Right renal cortex interstitium (tissue), 3 donors: Measurements from ENCODE around the gene ENAH. TPM values are rescaled to one million over a fixed set of nuclear protein-coding genes. Genes with fewer than 3 reads are reported as not detected.

Source experiments
- DNase-seq, 3 donors: peaks; one replicate each; pipeline ENCODE4 v3.0.0-alpha.2; 2013; ENCODE audit warnings: low read depth in 3 of 3, low spot score in 2 of 3
- polyA plus RNA-seq, 3 donors: library from polyadenylated mRNA; unstranded; fragments of 120-200 nt; gene quantifications; one replicate each; pipeline ENCODE4 v1.2.1, GENCODE V29; 2013; ENCODE audit not compliant: insufficient read length in 3 of 3

Gene ENAH
- polyA plus RNA-seq, 3 donors = 113 to 128 (median 116) TPM

DNA sequence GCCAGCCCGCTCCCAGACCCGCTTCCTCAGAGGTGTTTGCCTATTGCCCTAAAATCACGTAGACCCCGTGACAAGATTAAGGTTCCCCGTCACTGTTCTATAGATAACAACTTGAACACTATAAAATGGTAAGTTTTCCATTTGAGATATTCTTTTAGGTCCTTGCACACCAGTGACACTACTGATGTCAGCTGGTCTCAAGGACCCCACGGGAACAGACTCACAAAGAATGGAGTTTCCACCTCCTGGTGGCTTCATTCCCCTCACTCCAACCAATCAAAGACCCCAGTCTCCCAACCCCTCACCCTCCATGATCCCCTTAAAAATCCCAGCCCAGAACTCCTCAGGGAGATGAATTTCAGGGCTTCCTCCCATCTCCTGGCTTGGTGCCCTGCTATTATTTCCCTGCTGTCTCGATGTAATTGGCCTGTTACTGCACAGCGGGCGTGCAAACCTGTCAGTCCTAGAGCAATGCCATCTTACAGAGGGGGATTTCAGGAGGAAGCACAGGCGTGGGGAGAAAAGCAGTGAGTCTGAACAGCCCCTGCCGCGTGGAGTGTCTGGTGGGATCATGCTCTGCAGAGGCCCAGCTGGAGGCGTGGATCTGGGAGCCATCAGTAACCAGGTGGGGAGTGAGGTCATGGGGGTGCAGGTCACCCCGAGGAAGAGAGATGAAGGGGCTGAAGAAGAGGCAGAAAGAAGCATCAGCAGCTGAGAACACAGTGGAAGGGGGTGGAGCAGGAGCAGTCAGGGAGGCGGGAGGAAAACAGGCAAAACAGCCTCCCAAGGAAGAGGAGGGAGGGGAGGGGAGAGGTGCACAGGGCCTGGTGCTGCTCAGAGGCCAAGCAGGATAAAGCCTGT lies 190.0 kb downstream of the ENAH start:
- no peak for DNase-seq

GRCh38 chr1:225462429-225462713 lies 190.6 kb downstream of the ENAH start:
- no peak for DNase-seq

DNA sequence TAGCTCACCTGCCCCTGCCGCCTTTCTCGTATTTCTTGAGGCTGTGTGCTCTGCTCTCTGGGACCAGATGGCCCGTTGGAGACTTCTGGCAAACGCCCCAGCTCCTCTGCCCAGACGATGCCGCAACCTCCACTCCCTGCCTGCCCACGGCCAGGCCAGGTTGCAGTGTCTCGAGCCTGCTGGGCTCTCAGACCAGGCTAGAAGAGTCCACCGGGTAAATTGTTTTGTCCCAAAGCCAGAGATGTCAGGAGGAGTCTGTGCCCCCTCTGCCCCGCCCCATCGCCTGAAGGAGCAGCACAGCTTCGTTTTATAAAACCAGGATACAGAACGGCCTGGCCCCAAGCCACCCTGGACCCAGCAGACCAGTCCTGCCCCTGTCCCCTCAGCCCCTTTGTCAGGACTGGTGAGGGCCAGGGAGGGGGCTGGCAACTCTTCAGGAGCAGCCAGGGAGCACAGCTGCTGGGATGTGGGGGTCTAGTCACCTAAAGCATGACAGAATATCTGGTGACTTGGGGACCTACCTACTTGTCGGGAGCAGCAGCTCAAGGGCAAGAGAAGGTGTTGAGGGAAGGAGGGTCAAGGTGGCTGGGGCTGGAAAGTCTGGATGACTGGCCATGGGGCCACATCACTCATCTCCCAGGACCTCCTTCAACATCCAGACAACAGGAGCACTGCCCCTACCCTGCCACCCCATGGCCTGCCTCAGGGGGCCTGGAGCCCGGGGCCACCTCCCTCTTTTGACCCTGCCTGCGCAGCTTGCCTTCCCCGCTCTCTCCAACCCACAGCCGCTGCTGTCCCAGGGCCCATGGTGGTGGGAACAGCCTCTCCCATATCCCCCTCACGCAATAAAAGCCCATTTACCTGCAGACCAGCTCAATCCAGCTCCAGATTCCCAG lies 191.1 kb downstream of the ENAH start:
- DNase-seq = no peak

GRCh38 chr1:225460737-225461532 lies 192.0 kb downstream of the ENAH start:
- no peak for DNase-seq

- no peak for DNase-seq
These were observed 192.7 kb downstream of the ENAH start for GRCh38 chr1:225460021-225460736.

- no peak for DNase-seq
These were observed 194.7 kb downstream of the ENAH start for GRCh38 chr1:225458222-225458631.

GRCh38 chr1:225454733-225455132 lies 198.2 kb downstream of the ENAH start:
- no peak for DNase-seq

GRCh38 chr1:225453797-225454648 lies 198.9 kb downstream of the ENAH start:
- no peak for DNase-seq

- no peak for DNase-seq
These were observed 200.9 kb downstream of the ENAH start for GRCh38 chr1:225451840-225452515.

GRCh38 chr1:225451340-225451739 lies 201.6 kb downstream of the ENAH start:
- DNase-seq = no peak

GRCh38 chr1:225450491-225451191 lies 202.3 kb downstream of the ENAH start:
- no peak for DNase-seq

- no peak for DNase-seq
These were observed 203.1 kb downstream of the ENAH start for GRCh38 chr1:225449774-225450173.

DNA sequence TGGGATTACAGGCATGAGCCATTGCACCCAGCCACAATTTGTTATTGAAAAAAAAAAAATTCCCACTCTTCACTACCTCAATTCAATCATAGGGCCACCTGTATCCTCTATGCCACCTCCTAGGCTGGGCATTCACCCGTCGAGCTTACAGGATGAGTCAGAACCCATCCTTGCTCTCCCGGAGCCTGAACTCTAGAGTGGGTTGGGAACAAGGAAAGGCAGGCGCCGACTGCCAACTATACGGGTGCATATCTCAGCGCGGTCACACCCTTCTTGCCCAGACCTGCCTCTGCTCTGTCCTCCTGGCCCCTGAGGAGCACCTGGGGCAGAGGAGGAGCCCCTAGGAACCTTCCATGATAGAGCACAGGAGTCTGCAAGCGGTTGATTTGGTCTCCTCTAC lies 203.7 kb downstream of the ENAH start:
- no peak for DNase-seq

- DNase-seq = no peak
These were observed 204.6 kb downstream of the ENAH start for GRCh38 chr1:225448146-225448805.

DNA sequence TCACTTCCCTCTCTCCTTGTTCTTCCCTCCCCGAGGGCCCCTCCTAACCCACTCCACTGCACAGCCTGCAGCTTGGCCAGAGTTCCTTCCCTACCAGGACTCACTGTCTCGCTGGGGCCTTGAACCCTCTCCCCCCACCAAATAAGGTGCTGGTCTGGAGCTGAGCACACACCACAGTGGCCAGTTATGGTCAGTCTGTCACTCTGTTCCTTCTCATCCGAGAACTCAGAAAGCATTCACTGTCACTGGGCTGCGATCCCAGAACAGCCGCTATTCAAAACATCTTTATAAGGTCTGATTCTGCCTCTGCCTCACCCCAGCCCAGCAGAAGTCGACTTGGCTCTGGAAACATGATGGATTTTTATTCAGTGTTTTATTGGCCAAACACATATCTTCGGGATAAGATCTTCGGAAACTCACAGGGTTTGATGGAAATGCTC lies 205.3 kb downstream of the ENAH start:
- no peak for DNase-seq

DNA sequence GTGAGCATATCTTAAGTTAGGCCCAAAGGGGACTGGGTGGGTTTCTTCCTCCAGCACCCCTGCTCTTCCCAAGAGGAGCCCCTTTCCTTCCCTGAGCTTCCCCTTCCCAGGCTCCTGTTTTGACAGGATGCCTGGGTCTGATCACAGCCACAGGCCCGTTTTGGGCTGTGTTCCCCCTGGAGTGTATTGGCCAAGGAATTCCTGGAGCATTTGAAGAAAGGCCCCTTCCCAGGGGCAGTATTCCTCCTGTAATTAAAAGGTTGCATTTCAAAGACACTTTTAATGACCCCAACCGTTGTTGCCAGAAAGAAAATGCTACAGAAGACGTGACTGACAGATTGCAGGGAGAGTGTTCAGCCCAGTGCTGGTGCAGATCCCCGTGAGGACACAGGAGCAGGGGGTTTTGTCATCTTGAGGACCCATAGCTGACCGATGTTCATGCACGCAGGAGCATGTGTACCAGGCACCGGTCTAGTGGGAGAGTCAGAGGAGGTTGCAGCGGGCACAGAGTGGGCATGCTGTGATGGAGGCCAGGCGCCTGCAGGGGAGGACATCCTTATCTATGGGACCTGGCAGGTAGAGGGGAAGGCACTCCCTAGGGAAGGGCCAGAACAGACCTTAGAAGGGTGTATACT lies 205.8 kb downstream of the ENAH start:
- DNase-seq = no peak

DNA sequence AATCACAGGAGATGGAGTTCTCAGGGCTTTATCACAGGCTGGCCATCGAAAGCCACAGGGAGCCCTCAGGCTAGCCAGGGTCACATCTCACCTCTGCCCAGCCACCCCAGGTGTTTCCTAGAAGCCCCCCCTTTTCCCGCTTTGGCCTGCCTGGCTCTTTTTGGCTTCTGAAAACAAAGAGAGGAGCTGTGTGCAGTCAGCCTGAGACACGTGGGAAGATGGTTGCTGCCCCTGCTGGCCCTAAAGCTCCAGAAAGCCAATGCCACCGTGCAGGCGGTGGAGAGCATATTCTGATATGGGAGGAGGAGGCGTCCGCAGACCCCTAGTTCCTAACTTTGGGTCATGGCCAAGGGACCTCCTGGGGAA lies 206.3 kb downstream of the ENAH start:
- no peak for DNase-seq
